GM21786 (cell line): ENCODE results near the gene ERICH3.

ENCODE experiments used
- ATAC-seq: cut with Tn5 transposase; IDR thresholded peaks from one replicate; pipeline ENCODE4 v1.9.1; 2021; ENCODE audit not compliant: unreplicated experiment

The ERICH3 gene

DNA sequence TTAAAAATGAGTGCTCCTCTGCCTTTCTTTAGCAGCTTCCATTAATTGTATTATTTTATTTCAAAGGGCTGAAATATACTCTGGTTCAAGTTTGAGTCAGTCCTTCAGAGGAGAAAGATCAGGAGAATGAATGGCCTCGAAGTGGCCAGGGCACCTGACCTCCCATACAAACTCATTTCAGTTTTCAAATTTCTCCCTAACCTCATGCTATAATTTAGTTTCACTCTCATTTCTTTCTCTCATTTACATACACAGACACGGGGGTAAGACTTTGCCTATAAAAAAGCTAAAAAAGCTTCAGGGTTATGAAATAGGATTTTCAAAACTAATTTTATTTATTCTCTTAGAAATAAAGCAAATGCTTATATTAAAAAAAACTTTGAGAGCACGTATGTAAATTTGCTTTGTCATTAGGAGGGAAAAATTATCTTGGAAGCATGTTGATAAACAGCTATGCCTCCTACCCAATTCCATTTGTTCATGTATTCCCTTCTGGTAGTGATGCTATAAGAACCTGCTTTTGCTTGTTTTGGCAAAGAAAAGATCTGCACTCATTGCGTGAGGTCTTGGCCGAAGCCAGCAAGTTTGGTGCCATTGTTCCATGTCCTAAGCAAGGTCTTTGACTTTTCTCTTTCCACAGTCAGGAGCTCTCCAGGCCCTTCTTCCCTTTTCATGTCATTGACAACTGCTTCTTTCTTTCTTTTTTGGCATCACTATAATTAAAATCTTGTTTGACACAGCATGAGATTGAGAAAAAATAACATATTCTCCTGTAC, 80.8 kb downstream of the ERICH3 start:
- ATAC-seq, result no peak

- ATAC-seq, result no peak
These were observed 81.6 kb downstream of the ERICH3 start for GRCh38 chr1:74591949-74592348.

- ATAC-seq, result no peak
These were observed 83.3 kb downstream of the ERICH3 start for GRCh38 chr1:74590288-74590687.

DNA sequence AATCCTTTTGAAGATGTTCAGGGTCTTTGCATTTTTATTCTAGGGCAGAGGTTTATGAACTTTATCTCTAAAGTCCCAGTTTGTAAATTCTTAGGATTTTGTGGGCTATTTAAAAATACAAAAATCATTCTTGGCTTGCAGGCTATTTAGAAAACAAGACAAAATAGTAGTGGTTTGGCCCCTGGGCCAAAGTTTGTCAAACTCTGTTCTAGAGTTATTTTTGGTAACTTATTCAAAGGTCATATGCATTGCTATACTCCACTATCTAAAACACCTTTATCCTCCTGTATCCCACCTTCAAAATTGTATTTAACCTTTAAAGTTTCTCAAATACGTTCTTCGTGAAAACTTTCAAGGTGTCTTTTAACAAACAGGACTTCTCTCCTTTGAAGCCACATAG, 85.7 kb downstream of the ERICH3 start:
- no peak for ATAC-seq

GRCh38 chr1:74586253-74586897, 87.2 kb downstream of the ERICH3 start:
- no peak for ATAC-seq

- no peak for ATAC-seq
These were observed 89.4 kb downstream of the ERICH3 start for GRCh38 chr1:74584185-74584584.

DNA sequence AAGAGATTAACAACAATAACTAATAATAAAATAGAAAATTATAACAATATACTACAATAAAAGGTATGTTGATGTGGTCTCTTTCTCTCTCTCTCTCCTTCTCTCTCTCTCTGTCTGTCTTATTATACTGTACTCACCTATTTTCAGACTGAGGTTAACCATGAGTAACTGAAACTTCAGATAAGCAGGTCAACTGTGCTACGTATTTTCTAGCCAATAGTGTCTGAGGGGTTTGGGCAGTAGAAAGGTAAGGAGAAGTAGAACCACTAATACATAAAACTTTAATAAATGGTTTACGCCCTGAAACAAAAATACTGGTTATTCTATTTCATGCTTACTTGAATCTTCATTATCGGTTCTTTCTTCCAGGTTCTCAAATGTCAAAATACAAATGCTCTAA, 90.2 kb downstream of the ERICH3 start:
- ATAC-seq, result no peak

DNA sequence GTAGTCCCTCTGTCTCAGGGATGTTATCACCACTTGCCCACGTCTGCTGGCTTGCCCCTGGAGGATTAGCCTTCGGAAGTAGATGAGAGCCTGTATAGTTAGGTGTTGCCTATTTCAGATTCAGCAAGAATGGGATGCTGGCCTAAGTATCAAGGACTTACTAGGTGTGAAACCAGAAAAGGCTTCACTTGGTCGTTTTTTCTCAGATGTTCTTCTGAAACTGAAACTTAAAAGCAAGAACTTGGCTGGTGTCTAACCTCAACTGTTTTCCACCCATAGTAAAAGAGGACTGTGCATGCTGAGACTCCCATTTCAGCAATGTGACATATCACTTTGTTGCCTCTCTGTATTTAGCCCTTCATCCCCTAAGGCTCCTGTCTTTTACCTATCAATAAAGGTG, 94.2 kb downstream of the ERICH3 start:
- peak; percentile 99 for ATAC-seq

DNA sequence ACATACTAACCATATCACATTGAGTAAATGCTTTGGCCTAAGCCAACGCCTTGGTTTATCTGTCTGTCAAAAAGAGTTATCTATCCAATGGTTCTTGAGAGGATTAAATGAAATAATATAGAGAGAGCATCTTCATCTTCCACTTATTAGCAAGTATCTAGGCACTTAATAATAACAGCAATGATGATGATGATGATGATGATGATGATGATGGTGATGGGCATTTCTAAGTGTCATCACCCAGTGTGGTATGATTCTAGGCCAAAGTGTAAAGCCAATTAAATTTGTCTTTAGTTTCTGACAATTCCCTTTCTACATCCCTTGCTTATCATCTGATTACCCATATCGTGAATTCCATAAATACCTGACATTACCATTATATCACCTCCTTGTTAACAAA, 95.5 kb downstream of the ERICH3 start:
- no peak for ATAC-seq

DNA sequence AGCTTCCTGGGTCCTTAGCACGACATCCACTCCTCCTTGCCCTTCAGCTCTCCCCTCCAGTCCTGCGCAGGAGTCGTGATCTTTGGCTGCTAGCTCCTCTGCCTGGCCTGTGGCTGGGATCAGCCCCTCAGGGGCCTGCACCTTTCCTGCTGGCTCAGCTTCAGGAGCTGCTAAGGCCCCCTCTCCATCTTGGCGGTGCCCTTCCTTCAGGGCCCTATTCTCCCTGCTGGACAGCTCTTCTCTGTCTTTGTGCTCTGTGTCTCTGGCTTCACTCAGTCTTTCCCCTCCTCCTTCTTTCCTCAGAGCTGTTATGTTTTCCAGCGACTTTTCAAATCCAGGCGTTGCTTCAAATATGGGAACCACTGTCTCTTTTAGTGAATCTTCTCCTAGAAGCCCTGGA, 101.7 kb downstream of the ERICH3 start:
- ATAC-seq, result no peak

DNA sequence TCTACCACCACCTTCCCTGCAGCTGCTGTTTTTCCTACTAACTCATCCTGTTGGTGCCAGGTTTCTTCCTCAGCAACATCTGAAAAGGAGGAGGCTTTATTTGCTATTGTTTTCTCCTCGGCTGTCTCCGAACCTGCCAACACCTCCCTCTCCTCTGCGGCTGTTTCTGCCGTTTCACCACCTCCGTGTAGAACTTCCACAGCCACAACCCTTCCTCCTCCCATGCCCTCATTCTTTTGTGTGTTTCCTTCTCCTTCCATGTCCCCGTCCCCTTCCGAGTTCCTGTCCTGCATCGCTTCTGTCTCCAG, 102.1 kb downstream of the ERICH3 start:
- no peak for ATAC-seq

GRCh38 chr1:74570797-74571492, 102.6 kb downstream of the ERICH3 start:
- ATAC-seq, result no peak

- no peak for ATAC-seq
These were observed 123.7 kb downstream of the ERICH3 start for GRCh38 chr1:74549932-74550331.

DNA sequence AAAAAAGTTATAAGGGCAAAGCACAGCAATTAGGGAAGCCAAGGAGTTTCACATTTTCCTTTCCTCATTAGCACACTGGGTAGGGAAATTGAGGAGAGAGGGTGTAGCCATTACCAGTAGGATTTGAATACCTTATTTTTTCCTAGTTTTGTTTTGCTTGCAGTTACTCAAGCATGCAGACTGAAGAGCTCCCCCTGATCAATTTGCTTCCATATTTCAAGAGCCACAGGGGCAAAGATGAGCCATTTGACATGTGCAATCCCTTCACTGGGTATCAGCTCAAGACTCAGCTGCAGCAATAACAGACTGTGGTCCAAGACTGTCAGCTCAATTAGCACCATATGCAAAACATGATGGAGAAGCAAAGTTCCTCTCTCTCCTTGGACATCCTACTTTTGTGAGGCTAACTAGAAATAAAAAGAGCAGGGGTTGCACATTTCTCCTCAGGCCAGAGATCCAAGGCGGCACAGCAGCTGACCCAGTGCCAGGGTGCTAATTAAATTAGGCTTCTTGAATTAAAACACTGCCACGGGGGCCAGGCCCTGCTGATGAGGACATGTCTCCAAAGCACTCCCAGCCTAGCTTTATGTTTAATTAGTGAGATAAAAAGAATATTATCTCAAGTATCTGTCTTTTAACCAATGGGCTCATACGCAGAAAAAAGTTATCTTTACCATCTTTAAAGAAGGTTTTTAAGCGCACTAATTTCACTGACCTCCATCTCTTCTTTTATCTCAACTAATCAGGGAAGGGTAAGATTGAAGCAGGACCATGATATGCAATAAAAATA, 124.4 kb downstream of the ERICH3 start:
- no peak for ATAC-seq

DNA sequence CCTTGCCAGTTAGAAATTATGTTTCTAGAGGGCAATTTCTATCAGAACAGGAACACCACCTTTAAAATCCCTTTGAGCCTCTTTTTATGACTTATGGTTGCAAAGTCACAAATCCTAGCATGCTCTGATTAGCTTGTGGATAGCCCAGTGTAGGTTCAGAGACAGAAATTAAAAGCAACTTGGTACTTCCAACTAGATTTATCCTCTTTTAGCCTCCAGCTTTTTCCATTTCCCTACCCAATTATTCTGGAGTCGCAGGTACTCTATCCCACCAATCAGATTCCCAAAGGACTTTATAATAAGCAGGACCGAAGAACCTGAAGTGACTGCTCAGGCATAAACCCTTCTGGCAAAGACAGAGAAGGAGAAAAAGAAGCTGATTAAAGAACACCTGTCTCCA, 127.8 kb downstream of the ERICH3 start:
- ATAC-seq, result no peak

DNA sequence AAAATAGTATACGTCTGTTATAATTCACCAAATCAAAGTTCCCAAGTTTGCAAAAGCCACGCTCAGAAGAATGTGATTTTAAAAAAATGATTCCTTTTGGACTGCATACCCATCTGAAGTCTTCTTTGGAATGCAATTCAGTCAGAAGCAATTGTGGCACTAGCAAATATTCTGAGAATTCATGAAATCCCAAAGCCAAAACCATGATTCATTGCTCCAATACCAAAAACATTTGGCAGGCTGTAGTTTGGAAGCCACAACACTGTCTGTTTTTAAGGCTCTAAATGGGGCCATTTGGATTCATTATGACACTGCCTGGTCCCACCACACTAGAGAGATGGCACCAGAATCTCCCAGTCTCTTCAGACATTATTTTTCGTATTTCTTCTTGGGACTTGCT, 139.4 kb downstream of the ERICH3 start:
- ATAC-seq, result no peak

DNA sequence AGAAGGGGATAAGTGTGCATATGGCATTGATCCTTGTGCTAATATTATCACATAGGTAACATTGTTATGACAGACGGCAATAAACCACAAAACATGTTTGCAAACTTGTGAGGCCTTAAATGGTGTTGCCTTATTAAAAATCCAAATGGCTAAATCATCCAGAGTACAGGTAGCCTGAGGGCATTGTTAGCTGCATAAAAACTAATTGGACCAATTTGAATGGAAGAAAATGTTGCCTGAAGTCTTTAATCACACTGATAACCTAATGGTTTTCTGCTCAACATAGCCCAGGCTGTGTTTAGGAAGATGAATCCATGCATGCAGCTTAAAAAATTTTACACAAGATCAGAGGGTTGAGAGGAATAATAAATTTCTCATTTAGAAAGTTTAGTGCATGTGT, 141.8 kb downstream of the ERICH3 start:
- ATAC-seq, result no peak

DNA sequence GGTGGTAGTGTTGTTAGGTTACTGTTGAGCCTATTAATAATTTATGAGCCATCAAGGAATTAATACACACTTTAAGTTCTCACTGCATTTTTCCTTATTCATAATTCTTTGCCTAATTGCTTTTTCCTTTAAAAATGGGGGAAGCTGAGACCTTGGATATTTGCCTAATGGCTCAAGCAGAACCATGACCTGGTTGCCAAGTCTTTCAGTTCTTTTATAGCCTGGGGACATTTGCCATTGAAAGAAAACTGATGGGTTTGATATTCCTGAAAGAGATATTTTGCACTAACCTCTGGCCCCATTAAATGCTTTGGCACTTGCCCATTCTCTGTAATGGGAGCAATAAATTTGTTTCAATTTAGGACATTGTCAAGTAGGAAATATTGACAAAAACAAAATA, 142.7 kb downstream of the ERICH3 start:
- ATAC-seq, result no peak

GRCh38 chr1:74528123-74528522, 145.5 kb downstream of the ERICH3 start:
- no peak for ATAC-seq

- no peak for ATAC-seq
These were observed 146.9 kb downstream of the ERICH3 start for GRCh38 chr1:74526708-74527107.

- no peak for ATAC-seq
These were observed 149.6 kb downstream of the ERICH3 start for GRCh38 chr1:74523873-74524480.
